Measurements from ENCODE around the gene ADGRG2.

The ADGRG2 gene

DNA sequence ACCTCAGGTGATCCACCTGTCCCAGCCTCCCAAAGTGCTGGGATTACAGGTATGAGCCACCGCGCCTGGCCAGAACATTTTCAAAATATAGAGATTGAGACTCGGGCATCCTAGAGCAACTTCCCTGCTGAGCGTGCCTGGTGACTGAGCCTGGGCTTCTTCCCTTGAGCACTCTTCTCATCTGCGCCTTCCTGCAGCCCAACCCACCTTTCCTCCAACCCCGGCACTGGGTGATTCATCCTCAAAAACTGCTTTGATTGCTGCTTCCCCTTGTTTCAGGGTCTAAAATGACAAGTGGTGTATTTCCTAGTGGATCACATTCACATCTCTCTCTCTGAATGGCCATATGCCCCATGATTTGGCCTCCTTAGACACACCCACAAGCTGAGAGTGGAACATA, 176.1 kb downstream of the ADGRG2 start:
- TF ChIP-seq, protein P1, sequence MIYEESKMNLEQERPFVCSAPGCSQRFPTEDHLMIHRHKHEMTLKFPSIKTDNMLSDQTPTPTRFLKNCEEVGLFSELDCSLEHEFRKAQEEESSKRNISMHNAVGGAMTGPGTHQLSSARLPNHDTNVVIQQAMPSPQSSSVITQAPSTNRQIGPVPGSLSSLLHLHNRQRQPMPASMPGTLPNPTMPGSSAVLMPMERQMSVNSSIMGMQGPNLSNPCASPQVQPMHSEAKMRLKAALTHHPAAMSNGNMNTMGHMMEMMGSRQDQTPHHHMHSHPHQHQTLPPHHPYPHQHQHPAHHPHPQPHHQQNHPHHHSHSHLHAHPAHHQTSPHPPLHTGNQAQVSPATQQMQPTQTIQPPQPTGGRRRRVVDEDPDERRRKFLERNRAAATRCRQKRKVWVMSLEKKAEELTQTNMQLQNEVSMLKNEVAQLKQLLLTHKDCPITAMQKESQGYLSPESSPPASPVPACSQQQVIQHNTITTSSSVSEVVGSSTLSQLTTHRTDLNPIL (CRISPR knock-in tag; IDR thresholded peaks at IDR 0.05; ENCODE audit: low read depth), result no peak
- no peak for TF ChIP-seq OSR1 (CRISPR knock-in tag; IDR thresholded peaks at IDR 0.05)
- TF ChIP-seq GLIS3 (CRISPR knock-in tag; IDR thresholded peaks at IDR 0.05), result no peak
- TF ChIP-seq PATZ1 (CRISPR knock-in tag; IDR thresholded peaks at IDR 0.05; ENCODE audit: borderline replicate concordance), result no peak
- no peak for TF ChIP-seq ISL1 (CRISPR knock-in tag; IDR thresholded peaks at IDR 0.05)
- no peak for TF ChIP-seq CSDC2 (CRISPR knock-in tag; IDR thresholded peaks at IDR 0.05)
- TF ChIP-seq BACH2 (CRISPR knock-in tag; IDR thresholded peaks at IDR 0.05; ENCODE audit: borderline replicate concordance), result no peak
- TF ChIP-seq, protein P2, sequence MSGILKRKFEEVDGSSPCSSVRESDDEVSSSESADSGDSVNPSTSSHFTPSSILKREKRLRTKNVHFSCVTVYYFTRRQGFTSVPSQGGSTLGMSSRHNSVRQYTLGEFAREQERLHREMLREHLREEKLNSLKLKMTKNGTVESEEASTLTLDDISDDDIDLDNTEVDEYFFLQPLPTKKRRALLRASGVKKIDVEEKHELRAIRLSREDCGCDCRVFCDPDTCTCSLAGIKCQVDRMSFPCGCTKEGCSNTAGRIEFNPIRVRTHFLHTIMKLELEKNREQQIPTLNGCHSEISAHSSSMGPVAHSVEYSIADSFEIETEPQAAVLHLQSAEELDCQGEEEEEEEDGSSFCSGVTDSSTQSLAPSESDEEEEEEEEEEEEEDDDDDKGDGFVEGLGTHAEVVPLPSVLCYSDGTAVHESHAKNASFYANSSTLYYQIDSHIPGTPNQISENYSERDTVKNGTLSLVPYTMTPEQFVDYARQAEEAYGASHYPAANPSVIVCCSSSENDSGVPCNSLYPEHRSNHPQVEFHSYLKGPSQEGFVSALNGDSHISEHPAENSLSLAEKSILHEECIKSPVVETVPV (CRISPR knock-in tag; IDR thresholded peaks at IDR 0.05), result no peak
- TF ChIP-seq ZNF70 (CRISPR knock-in tag; IDR thresholded peaks at IDR 0.05), result no peak
- no peak for TF ChIP-seq ZNF8 (CRISPR knock-in tag; IDR thresholded peaks at IDR 0.05)
- TF ChIP-seq ZFP3 (CRISPR knock-in tag; IDR thresholded peaks at IDR 0.05), result no peak
- TF ChIP-seq SNAI2 (CRISPR knock-in tag; IDR thresholded peaks at IDR 0.05), result no peak
- TF ChIP-seq PPARA (CRISPR knock-in tag; IDR thresholded peaks at IDR 0.05; ENCODE audit: borderline replicate concordance), result no peak
- no peak for TF ChIP-seq TCF4 (CRISPR knock-in tag; IDR thresholded peaks at IDR 0.05; ENCODE audit: borderline replicate concordance)
- TF ChIP-seq TOX (CRISPR knock-in tag; IDR thresholded peaks at IDR 0.05; ENCODE audit: borderline replicate concordance), result no peak
- TF ChIP-seq, protein P3, sequence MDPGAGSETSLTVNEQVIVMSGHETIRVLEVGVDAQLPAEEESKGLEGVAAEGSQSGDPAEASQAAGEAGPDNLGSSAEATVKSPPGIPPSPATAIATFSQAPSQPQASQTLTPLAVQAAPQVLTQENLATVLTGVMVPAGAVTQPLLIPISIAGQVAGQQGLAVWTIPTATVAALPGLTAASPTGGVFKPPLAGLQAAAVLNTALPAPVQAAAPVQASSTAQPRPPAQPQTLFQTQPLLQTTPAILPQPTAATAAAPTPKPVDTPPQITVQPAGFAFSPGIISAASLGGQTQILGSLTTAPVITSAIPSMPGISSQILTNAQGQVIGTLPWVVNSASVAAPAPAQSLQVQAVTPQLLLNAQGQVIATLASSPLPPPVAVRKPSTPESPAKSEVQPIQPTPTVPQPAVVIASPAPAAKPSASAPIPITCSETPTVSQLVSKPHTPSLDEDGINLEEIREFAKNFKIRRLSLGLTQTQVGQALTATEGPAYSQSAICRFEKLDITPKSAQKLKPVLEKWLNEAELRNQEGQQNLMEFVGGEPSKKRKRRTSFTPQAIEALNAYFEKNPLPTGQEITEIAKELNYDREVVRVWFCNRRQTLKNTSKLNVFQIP (CRISPR knock-in tag; IDR thresholded peaks at IDR 0.05; ENCODE audit: borderline replicate concordance, low read depth), result no peak

GRCh38 chrX:18945483-18945882, 176.8 kb downstream of the ADGRG2 start:
- ATAC-seq, result no peak
- TF ChIP-seq TCF4 (CRISPR knock-in tag; IDR thresholded peaks at IDR 0.05; ENCODE audit: borderline replicate concordance) (no peak), TSHZ2 (CRISPR knock-in tag; IDR thresholded peaks at IDR 0.05) (no peak), PPARA (CRISPR knock-in tag; IDR thresholded peaks at IDR 0.05; ENCODE audit: borderline replicate concordance) (no peak), GLIS3 (CRISPR knock-in tag; IDR thresholded peaks at IDR 0.05) (no peak), BACH2 (CRISPR knock-in tag; IDR thresholded peaks at IDR 0.05; ENCODE audit: borderline replicate concordance) (no peak), TOX (CRISPR knock-in tag; IDR thresholded peaks at IDR 0.05; ENCODE audit: borderline replicate concordance) (no peak), CSDC2 (CRISPR knock-in tag; IDR thresholded peaks at IDR 0.05) (no peak), ZC3H10 (CRISPR knock-in tag; IDR thresholded peaks at IDR 0.05) (no peak), ZFP3 (CRISPR knock-in tag; IDR thresholded peaks at IDR 0.05) (no peak), ZNF565 (CRISPR knock-in tag; conservative IDR thresholded peaks at IDR 0.05; ENCODE audit: low read depth) (no peak), ZNF8 (CRISPR knock-in tag; IDR thresholded peaks at IDR 0.05) (no peak), ZNF70 (CRISPR knock-in tag; IDR thresholded peaks at IDR 0.05) (no peak), ARNTL (CRISPR knock-in tag; IDR thresholded peaks at IDR 0.05; ENCODE audit: borderline replicate concordance, low read depth) (no peak), ESRRG (CRISPR knock-in tag; IDR thresholded peaks at IDR 0.05) (no peak)
- TF ChIP-seq, protein P2 (CRISPR knock-in tag; IDR thresholded peaks at IDR 0.05), result no peak
- TF ChIP-seq, protein P1 (CRISPR knock-in tag; IDR thresholded peaks at IDR 0.05; ENCODE audit: low read depth), result no peak

More for the DNA sequence above, 176.1 kb downstream of the ADGRG2 start:
- ATAC-seq, result no peak

Measured in SK-N-SH treated with all-trans-retinoic acid at 6 μM for 48 hours (cell line).